Measurements from ENCODE around the gene DIS3.
"Not testable (repeated sequence)": the region's sequence is repeated elsewhere in the genome, so short reads cannot be mapped to it uniquely, and the experiment has no call there.

Gene DIS3, protein sequence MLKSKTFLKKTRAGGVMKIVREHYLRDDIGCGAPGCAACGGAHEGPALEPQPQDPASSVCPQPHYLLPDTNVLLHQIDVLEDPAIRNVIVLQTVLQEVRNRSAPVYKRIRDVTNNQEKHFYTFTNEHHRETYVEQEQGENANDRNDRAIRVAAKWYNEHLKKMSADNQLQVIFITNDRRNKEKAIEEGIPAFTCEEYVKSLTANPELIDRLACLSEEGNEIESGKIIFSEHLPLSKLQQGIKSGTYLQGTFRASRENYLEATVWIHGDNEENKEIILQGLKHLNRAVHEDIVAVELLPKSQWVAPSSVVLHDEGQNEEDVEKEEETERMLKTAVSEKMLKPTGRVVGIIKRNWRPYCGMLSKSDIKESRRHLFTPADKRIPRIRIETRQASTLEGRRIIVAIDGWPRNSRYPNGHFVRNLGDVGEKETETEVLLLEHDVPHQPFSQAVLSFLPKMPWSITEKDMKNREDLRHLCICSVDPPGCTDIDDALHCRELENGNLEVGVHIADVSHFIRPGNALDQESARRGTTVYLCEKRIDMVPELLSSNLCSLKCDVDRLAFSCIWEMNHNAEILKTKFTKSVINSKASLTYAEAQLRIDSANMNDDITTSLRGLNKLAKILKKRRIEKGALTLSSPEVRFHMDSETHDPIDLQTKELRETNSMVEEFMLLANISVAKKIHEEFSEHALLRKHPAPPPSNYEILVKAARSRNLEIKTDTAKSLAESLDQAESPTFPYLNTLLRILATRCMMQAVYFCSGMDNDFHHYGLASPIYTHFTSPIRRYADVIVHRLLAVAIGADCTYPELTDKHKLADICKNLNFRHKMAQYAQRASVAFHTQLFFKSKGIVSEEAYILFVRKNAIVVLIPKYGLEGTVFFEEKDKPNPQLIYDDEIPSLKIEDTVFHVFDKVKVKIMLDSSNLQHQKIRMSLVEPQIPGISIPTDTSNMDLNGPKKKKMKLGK

DNA sequence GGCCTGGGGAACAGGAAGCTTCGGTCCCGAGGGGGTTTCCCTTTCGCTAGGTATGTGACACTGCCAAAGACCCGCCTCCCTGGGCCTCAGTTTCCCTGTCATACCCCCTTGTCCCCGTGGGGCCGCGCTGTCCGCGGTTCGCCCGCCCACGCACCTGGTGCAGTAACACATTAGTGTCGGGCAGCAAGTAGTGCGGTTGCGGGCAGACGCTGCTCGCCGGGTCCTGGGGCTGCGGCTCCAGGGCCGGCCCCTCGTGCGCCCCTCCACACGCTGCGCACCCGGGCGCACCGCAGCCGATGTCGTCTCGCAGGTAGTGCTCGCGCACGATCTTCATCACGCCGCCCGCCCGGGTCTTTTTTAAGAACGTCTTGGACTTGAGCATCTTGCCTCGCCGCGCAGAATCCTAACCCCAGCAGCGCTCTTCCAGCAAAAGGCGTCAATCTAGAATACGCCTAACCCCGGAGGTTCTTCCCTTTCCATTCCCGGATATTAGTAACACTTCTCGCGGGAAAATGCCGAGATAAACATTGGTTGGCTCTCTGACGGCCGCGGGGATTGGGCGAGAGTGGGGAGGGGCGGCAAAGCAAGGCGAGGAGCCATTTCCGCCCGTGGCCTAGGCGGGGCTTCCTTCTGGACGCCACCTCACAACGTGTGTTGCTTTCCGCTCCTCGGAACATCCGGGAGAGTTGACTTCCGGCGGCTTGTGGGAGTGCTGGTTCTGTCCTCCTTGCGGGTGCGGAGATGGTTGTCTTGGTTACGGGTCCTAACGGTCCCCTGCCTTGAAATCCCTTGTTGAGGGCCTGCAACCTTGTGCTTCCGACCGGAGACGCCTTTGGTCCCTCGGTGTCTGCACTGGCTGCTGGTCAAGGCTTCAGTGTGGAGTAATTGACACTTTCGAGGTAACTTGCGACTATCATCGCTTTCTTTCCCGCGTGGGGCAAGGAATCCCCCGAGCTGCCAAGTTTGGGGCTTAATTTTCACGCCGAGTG, at the start of gene DIS3, which contains the start of gene PIBF1:
DIS3 (minus strand) TSS at position 450 of the 989 bp plus-strand sequence; CDS start at position 382, 68 bp downstream.
PIBF1 (plus strand) TSS at position 683 of the 989 bp plus-strand sequence. CDS start 1,337 bp downstream, outside the sequence.
- DNase-seq (ENCODE audit: low read depth in 2 of 2) = peak; percentile 78 to 87

- no peak for DNase-seq (ENCODE audit: low read depth in 2 of 2)
These were observed 42.0 kb upstream of the DIS3 start for GRCh38 chr13:72823724-72824123.

- no peak for DNase-seq (ENCODE audit: low read depth in 2 of 2)
These were observed 41.4 kb upstream of the DIS3 start for GRCh38 chr13:72823081-72823480.

GRCh38 chr13:72820898-72821279, 39.2 kb upstream of the DIS3 start:
- no peak for DNase-seq (ENCODE audit: low read depth in 2 of 2)

- DNase-seq (ENCODE audit: low read depth in 2 of 2) = no peak
These were observed 38.6 kb upstream of the DIS3 start for GRCh38 chr13:72820156-72820897.

DNA sequence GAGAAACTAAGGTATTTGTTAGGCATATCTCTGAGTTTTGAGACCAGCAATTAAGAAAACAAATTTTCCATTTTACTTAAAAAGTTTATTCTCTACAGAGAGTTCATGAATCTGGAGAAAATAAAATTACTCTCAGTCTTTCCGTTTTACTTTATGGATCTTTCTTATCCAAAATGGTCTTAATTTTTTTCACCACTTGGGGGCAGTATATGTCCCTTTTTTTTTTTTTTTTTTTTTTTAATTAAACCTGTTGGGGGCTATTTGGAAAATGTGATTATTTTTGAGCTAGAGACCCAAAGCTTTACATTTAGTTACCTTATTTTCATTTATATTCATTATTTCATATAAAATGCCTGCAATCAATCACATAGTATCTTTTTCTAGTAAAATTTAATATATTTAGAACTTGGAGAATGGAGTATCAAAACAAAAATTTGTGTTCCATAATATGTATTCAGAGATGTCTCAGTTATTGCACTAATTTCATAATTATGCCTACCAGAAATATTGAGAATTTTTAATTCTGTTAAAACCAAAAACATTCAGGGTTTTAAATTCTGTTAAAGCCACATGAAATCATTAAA, 27.3 kb upstream of the DIS3 start:
- no peak for DNase-seq (ENCODE audit: low read depth in 2 of 2)

DNA sequence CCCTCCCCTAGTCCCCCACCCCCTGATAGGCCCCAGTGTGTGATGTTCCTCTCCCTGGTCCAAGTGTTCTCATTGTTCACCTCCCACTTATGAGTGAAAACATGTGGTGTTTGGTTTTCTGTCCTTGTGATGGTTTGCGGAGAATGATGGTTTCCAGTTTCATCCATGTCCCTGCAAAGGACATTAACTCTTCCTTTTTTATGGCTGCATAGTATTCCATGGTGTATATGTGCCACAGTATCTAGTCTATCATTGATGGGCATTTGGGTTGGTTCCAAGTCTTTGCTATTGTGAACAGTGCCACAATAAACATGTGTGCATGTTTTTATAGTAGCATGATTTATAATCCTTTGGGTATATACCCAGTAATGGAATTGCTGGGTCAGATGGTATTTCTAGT, 24.8 kb upstream of the DIS3 start:
- not testable (repeated sequence) for DNase-seq (ENCODE audit: low read depth in 2 of 2)

DNA sequence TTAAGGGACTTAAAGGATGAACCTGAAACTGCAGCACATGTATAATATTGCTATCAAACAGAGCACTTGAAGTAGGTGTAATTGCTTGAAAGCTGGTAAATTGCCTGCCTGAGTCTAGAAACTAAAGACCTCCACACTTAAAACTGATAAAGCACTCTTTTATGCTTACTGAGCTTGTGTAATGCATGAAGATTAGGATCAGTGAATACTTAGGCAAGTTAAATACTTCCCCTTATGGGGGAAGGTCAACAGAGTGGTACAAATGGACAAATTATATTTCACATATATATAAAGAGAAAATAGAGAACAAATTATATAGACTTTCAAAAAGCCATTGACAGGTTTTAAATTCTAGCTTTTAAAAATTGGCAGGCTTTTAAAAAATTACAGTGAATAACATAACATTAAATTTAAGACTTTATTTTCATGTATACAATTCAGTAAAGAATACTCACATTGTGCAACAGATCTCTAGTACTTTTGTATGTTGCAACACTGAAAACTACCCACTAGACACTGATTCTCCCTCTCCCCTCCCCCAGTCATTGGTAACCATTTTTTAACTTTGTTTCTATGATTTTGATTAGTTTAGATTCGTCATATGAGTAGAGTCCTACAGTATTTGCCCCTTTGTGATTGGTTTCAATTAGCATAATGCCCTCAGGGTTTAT, 24.1 kb upstream of the DIS3 start:
- no peak for DNase-seq (ENCODE audit: low read depth in 2 of 2)

DNA sequence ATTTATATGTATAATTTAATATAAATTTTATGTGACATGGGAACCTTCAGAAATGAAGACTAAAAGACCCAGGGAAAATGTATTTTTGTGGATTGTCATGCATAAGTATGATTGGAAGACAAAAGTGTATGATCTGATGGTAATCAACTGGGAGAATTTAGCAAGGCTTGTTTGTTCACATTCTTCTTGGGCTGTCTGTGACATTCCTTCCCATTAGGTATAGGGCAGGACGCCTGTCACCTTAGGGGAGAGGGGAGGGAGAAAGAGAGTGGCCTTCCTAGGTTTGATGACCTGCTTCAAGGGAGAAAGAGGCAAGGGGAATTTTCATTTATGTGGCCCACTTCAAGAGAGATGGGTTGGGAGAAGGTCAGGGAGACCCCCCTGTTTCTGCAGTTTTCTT, 22.6 kb upstream of the DIS3 start:
- no peak for DNase-seq (ENCODE audit: low read depth in 2 of 2)

DNA sequence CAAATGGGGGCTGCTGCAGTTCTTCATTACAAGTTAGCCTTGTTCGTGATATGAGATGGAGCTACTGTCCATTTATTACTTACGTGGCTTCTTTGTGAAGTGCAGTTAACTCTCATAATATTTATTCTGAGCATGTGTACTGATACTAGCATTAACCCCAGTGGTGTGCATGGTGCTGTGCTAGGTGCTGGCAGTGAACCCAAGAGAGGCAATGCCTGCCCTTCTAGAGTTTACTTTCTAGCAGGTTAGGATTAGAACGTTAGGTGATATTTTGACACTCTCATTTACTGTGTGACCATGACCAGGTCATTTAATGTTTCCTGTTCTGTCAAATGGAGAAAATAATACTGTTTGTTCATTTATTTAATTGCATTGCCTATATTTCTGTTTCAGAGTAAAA, 17.1 kb upstream of the DIS3 start:
- no peak for DNase-seq (ENCODE audit: low read depth in 2 of 2)

GRCh38 chr13:72792640-72793039, 10.9 kb upstream of the DIS3 start:
- no peak for DNase-seq (ENCODE audit: low read depth in 2 of 2)

DNA sequence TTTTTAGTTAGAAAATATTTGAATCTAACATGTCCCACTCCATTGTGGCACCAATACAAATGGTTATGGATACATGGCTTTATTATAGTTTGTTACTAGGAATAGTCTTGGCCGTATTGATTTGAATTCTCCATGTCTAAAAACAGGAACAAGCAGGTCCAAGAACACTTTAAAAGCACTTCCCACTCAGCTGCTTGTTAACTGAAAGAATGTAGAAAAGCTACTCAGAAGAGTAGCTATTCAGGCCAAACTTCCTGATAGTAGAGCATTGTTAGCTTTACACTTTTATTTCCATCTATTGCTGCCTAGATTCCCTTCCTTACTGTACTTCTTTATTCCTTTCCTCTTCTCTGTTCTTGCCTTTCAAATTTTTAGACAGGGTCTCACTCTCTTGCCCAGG, 7.1 kb upstream of the DIS3 start:
- no peak for DNase-seq (ENCODE audit: low read depth in 2 of 2)

- not testable (repeated sequence) for DNase-seq (ENCODE audit: low read depth in 2 of 2)
These were observed 3.0 kb upstream of the DIS3 start for GRCh38 chr13:72784679-72785078.

- DNase-seq (ENCODE audit: low read depth in 2 of 2) = no peak
These were observed 1.0 kb upstream of the DIS3 start for GRCh38 chr13:72782717-72783116.

DNA sequence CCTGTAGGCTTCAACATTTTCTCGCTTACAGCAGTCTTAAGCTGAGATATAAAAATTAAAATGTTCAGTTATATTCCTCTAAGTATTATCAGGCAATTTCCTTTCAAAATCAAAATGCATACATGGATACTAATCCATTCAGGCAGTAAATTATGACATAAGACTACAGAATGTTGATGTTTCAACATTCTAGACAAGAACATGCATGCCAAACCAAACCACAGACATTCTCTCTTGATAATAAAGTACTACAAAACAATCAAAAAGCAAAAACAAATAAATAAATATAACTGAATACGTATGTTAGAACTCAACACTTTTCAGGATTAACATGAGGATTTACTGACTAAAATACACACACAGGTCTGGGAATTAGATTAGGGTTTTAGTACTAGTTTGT, 7.7 kb downstream of the DIS3 start:
- no peak for DNase-seq (ENCODE audit: low read depth in 2 of 2)

- DNase-seq (ENCODE audit: low read depth in 2 of 2) = no peak
These were observed 18.3 kb downstream of the DIS3 start for GRCh38 chr13:72763411-72763810.

- DNase-seq (ENCODE audit: low read depth in 2 of 2) = no peak
These were observed 21.5 kb downstream of the DIS3 start for GRCh38 chr13:72760189-72760588.

DNA sequence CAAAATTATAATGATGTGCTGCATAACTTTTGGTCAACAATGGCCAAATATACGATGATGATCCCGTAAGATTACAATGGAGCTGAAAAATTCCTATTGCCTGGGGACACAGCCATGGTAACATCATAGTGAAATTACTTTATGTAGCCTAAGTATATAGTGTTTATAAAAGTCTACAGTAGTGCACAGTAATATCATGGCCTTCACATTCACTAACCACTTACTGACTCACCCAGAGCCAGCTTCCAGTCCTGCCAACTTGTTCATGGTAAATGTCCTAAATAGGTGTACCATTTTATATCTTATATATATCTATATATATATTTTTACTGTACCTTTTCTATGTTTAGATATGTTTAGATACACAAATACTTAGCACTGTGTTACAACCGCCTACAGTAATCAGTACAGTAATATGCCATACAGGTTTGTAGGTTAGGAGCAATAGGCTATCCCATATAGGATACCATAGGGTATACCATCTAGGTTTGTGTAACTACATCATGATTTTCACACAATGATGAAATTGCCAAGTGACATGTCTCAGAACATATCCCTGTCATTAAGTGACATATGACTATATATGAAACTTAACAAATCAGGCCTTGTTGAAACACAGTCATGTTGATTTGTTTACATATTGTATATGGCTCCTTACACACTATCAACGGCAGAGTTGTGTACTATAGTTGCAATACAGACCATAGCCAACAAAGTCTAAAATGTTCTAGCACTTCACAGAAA, 23.7 kb downstream of the DIS3 start:
- no peak for DNase-seq (ENCODE audit: low read depth in 2 of 2)

GRCh38 chr13:72754111-72754510, 27.6 kb downstream of the DIS3 start:
- no peak for DNase-seq (ENCODE audit: low read depth in 2 of 2)
